GM08714 (cell line): ENCODE data around the gene PTPRM.
"Not testable (repeated sequence)": the region's sequence is repeated elsewhere in the genome, so short reads cannot be mapped to it uniquely, and the experiment has no call there.

Source experiments
- H3K4me3 ChIP-seq: fragments of 200-500 bp; sonication (Bioruptor generic); 2 replicates; pipeline ENCODE4 v1.5.1; 2014; ENCODE audit warnings: mild to moderate bottlenecking, low read length, inconsistent platforms
- ZNF274 ChIP-seq: IDR thresholded peaks from 2 replicates; pipeline ENCODE4 v1.6.1; 2012; ENCODE audit warnings: mild to moderate bottlenecking, low read depth, low read length

PTPRM gene

GRCh38 chr18:8426401-8426800 lies 859.3 kb downstream of the PTPRM start:
- no peak overlapping the region for H3K4me3 ChIP-seq
- no peak for TF ChIP-seq ZNF274

- H3K4me3 ChIP-seq: no peak overlapping the region
- TF ChIP-seq ZNF274: no peak
Observed at GRCh38 chr18:8427339-8427738, 860.2 kb downstream of the PTPRM start.

- TF ChIP-seq ZNF274: no peak
- no peak overlapping the region for H3K4me3 ChIP-seq
Observed at GRCh38 chr18:8428951-8429350, 861.8 kb downstream of the PTPRM start.

GRCh38 chr18:8431036-8431435 lies 863.9 kb downstream of the PTPRM start:
- no peak overlapping the region for H3K4me3 ChIP-seq

GRCh38 chr18:8433323-8433722 lies 866.2 kb downstream of the PTPRM start:
- H3K4me3 ChIP-seq: no peak overlapping the region
- TF ChIP-seq ZNF274: no peak

More at GRCh38 chr18:8431036-8431435, 863.9 kb downstream of the PTPRM start:
- TF ChIP-seq ZNF274: no peak

- no peak overlapping the region for H3K4me3 ChIP-seq
- TF ChIP-seq ZNF274: no peak
Observed at GRCh38 chr18:8433771-8434170, 866.7 kb downstream of the PTPRM start.

GRCh38 chr18:8435376-8435775 lies 868.3 kb downstream of the PTPRM start:
- no peak overlapping the region for H3K4me3 ChIP-seq
- no peak for TF ChIP-seq ZNF274

GRCh38 chr18:8439055-8439454 lies 871.9 kb downstream of the PTPRM start:
- TF ChIP-seq ZNF274: no peak
- no peak overlapping the region for H3K4me3 ChIP-seq

GRCh38 chr18:8443505-8443904 lies 876.4 kb downstream of the PTPRM start:
- no peak for TF ChIP-seq ZNF274
- no peak overlapping the region for H3K4me3 ChIP-seq

- H3K4me3 ChIP-seq: not testable (repeated sequence)
Observed at GRCh38 chr18:8446936-8447335, 879.8 kb downstream of the PTPRM start.

GRCh38 chr18:8448130-8448529 lies 881.0 kb downstream of the PTPRM start:
- TF ChIP-seq ZNF274: no peak

GRCh38 chr18:8450013-8450412 lies 882.9 kb downstream of the PTPRM start:
- H3K4me3 ChIP-seq: no peak overlapping the region
- TF ChIP-seq ZNF274: no peak

More at GRCh38 chr18:8448130-8448529, 881.0 kb downstream of the PTPRM start:
- no peak overlapping the region for H3K4me3 ChIP-seq

- no peak overlapping the region for H3K4me3 ChIP-seq
- TF ChIP-seq ZNF274: no peak
Observed at GRCh38 chr18:8450898-8451665, 884.0 kb downstream of the PTPRM start.

- TF ChIP-seq ZNF274: no peak
- no peak overlapping the region for H3K4me3 ChIP-seq
Observed at GRCh38 chr18:8453528-8453927, 886.4 kb downstream of the PTPRM start.

- no peak overlapping the region for H3K4me3 ChIP-seq
- no peak for TF ChIP-seq ZNF274
Observed at GRCh38 chr18:8454136-8454535, 887.0 kb downstream of the PTPRM start.

GRCh38 chr18:8455661-8456614 lies 888.8 kb downstream of the PTPRM start:
- TF ChIP-seq ZNF274: no peak
- H3K4me3 ChIP-seq: no peak overlapping the region
